Islet of Langerhans (tissue), 1 donor: Measurements from ENCODE around the gene NPNT.

Experiments used
- FAIRE-seq: peaks from one replicate; lab custom pipeline; 2011; peaks lifted over from hg19 to GRCh38; lab: Jason Lieb, UNC

Gene NPNT

DNA sequence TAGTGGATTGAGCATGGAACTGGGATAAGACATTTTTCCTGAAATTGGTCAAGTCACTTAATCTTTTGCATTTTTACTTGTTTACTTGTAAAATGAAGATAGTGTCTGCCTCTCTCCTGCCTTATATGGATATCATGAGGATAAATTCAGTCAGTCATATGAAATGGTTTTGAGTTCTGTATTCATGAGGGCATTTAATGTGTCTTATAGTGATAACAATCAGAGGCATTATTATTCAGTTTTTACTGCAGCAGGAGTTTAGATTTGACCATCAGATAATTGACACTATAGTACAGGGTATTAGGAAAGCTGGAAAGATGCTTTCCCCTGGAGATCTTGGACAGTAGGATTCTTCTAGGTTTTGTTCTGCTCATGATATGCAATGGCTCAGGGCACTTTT is 26.0 kb downstream of the NPNT start:
- FAIRE-seq = no peak

DNA sequence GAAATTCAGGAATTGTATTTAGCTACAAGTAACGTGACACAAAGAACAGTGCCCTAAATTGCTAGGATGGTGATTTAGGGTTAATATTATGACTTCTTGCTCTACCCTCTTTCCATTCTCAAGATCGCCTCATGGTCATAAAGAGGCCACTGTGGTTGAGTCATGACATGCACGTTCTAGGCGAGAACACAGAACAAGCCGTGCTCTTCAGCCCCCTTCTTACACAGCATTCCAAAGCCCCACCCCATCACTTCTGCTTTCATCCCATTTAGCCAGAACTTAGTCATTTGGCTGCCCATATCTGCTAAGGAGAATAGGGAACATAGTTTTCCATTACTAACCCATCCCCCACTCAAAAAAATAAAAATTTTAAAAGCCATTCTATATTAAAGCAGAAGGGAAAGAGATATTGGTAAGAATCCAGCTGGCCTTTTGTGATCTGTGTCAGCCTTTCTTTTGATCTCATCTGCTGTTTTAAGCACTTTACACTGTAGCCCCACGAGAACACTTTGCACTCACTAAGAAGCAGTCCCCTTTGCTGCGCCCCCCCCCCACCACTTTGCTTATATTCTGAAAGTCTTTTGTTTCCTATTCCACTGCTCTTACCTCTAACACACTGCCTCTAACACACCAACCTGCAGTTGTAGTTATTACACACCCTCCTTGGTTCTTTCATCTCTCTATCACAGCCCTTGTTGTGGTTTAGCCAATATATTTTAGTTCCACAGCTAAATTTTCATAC is 28.4 kb downstream of the NPNT start:
- FAIRE-seq = no peak

DNA sequence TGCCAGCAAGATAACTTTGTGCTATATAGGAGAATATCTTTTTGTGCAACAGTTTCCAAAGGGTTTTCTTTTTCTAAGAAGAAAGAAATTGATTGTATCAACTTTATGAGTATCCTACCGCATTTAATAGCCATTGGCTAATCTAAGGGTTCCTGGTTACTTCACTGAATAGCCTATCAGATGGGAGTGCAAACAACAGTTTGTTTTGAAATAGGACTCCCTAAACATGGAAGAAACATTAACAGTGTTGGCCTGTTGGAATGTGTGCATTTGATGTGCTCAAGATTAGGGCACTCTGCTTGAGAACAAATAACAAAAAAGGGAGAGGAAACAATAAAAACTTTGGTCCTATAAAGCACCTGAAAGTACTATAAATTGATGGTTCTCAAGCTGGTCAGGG is 29.1 kb downstream of the NPNT start:
- no peak for FAIRE-seq

DNA sequence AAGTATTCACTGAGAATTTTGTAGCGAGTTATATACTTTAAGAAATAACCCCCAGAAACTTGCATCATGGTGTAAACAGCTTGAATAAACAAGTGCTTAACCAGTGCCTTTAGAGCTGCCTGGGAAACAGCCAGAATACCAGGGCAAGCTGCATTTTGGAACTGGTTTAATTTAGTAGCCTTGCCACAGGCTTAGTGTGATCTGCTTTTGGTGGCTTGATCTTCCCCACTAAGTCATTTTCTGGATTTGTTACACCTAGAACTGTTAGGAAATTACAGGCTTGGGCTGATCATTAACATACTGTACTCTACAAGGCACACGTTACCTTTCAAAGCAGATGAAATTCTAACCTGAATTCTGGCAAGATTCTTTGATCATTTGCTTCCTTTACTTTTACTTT is 35.4 kb downstream of the NPNT start:
- no peak for FAIRE-seq

DNA sequence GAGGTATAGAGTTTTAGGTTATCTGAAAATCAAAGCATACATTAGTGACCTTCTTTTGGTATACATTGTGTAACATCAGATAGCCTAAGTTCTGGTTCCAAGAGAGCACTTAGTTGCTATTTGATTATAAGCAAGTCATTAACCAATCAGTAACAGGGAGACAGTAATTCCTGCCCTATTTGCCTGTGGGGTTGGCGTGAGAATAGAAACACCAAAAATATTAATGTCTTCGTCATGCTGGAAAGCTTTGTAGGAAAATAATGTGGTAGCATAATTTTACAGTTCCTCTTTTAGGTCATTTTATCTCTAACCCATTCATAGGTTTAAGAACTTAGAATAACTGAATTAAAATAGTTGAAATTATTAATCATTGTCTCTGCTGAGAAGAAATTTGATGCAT is 37.8 kb downstream of the NPNT start:
- FAIRE-seq = no peak

DNA sequence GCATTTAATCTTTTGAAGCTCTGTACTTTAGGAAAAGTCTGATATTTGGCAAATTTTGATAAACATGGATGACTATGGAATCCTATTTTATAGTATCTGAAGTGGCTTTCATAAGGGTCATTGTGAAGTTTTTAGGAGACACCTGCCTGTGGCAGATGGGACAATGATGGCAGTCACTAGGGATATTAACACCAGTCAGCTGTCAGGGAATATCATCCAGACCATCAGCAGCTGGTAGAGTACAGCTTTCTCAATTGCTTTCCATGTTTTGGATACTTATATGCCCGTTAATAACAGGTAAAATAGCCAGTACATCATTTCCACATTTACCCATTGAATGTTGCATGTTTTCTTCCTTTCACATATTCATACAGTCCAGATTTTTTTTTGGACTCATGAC is 39.1 kb downstream of the NPNT start:
- FAIRE-seq = no peak

DNA sequence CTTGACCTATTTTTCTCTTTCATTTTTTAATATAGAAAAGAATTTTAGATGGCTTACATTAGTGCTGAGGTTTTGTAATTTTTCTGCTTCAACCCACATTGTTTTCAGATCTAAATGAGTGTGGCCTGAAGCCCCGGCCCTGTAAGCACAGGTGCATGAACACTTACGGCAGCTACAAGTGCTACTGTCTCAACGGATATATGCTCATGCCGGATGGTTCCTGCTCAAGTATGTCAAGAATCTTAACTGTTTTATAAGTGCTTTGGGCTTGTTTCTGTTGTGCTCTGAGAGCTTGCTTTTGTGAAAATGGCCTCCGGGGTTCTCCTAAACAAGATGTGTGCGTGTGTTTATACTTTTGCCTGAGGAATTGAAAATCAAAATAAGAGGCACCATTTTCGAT is 41.6 kb downstream of the NPNT start:
- FAIRE-seq = no peak

DNA sequence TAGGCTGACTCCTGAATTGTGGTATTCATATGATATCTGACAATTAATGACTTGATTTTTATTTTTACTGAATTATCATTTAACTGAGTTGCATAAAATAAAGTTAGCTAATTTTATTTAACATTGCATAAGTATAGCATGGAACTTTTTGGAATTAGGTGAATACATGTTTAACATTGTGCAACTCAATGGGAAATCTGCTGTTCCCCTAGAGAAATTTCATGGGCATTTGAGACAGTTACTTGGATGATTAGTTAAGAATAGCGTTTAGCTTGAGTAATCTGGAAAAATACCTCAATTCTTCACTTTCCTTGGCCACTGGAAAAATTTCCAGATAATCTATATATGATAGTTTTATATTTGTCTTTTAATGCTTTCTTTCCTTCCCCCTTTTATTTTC is 42.5 kb downstream of the NPNT start:
- FAIRE-seq = no peak

DNA sequence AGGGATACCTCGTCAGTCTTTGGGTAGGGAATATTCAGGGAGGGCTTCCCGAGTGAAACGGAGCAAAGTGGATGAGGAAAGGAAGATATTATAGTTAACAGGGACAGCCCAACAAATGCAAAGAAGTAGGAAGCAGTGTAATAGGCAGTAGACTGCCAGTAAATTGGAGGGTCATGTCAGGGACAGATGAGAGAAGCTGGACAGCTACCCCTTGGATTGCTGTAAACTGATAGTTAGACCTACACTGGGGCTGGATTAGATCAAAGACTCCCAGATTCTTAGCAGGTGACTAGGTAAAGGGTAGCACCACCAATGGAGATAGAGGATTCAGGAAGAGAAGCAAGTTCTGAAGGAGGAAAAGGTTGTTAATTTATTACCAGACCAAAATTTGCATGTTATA is 48.0 kb downstream of the NPNT start:
- no peak for FAIRE-seq

DNA sequence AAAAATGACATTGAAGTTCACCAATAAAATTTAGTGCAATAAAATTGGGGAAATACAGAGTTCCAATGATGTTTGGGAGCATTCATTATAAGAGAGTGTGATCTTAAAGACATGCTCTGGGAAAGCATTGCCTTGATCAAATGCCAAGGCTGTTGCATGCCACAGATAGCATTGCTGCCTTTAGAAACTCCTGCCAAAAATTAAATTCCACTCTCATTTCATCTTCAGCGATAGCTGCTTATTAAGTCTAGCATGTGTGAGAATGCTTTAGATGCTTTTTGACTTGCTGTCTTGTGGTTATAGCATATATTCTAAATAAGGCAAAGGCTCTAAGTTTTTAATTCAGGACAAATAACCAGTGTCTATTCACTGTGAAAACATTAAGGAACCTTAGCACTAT is 49.3 kb downstream of the NPNT start:
- FAIRE-seq = no peak

DNA sequence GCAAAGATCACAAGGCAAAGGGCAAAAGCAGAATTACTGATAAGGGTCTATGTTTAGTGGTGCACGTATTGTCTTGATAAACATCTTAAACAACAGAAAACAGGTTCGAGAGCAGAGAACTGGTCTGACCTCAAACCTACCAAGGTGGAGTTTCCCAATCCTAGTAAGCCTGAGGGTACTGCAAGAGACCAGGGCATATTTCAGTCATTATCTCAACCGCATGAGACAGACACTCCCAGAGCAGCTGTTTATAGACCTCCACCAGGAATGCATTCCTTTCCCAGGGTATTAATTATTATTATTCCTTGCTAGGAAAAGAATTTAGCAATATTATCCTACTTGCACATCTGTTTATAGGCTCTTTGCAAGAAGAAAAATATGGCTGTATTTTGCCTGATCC is 51.5 kb downstream of the NPNT start:
- FAIRE-seq = no peak

DNA sequence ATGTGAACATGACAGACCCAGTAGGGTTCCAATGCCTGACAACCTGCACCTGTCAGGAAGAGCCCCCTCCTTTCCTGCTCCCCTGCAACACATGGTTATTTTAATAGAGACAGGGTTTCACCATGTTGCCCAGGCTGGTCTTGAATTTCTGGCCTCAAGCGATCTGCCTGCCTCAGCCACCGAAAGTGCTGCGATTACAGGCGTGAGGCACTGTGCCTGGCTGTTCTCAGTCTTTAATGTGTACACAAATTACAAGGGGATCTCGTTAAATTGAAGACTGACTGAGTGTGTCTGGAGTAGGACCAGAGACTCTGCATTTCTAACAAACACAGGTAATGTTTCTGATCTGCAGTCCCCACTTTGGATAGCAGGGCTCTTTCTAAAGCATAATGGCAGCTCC is 55.4 kb downstream of the NPNT start:
- FAIRE-seq = no peak

DNA sequence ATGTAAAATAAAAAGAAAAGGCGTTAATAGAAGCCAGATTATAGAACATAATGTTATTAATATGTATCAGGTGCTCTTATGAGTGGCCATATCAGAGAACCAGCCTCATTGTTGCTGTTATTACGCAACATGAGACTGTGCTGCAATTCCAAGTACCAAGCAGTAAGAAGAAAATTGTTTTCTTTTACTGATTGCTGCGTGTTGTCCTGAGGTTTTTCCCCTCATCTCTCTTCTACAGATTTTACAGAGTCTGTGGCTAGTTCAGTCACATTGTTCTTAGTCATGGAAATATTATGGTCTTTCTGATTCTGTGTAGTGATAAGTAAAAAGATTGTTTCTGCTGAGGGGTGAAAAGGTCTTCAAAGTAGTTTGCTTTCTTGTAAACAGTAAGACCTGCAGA is 55.9 kb downstream of the NPNT start:
- FAIRE-seq = no peak

DNA sequence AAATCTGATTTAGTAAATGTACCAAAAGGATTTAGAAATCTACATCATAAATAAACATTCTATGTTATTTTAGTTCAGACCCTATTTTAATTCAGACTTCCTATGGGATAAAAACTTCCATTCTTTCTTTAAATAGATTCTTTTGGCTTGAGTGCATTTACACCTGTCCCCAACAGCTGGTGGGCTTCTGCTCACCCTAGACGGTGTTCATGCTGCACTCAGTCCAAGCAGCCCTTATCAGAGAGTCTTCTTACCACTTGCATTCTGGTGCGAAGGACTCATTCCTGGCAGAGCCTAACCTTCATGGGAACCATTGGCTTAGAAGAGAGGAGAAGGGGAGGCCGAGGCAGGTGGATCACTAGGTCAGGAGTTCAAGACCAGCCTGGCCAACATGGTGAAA is 57.3 kb downstream of the NPNT start:
- no peak for FAIRE-seq

DNA sequence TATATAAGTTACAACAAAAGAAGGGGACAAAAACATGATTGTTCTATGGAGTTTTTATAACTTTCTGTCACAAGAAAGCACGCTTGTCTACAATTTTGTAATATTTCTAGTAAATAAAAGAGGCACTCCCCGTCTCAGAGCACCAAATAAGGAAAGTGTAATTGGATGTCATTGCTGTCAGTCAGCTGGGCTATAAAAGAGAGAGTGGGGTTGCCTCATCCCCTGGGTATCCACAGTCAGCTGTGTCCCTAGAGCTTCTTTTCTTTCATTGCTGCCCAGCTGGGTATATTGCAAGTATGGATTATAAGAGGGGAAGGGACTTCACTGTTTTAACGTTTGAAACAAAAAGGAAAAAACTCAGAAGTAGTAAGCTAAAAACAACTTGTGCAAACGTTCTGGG is 61.3 kb downstream of the NPNT start:
- no peak for FAIRE-seq

DNA sequence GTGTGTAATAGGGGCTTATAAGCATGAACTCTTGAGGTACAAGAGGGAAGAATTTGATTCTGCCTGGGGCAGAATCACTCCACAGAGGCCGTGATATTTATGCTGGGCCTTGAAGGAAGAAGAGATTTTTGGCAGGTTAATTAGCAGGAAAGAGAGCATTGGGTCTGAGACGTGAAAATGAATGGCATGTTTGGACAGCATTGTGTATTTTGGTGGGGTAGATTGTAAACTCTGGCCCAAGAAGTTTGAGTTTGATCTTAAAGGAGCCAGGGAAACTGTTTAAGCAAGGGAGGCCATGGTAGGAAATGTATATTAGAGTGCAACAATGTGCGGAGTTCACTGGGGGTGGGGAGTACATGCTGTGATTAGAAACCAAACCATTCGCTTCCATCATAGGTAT is 62.4 kb downstream of the NPNT start:
- FAIRE-seq = no peak

DNA sequence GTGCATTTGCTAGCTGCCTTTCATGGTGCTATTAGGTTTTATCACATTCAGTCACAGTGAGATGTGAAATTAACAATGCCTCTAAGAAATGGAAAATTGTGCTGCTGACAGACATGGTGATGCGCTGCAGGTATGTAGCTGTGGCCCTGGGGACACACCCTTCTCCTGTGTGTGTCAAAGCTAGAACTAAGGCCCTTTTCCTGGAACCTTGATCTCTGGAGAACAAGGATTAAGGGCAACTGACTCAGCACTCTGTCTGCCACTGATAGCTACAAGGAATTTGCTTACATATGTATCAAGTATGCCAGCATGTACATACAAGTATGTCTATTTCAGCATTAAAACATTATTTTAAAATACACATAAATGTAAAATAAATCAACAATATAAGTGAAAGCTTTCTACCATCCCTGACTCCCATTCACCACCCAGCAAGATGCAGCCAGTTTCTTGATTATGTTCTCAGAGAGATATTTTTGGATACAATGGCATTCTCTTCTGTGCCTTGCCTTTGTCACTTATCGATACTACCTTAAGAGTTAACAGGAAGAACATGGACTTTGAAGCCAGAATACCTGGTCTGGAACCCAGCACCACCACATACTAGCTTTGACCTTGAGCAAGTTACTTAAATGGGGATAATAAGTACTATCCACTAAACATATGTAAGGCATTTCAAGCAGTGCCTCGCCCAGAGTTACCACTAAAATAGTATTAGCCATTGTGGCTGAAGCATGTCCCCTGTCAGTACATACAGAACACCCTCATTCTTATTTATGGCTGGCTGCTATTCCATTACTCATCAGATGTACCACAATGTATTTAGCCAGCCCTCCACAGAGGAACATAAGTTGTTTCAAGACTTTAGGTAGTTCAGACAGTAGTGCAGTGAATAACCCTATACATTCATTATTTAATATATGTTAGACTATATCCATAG is 68.5 kb downstream of the NPNT start:
- FAIRE-seq = no peak

DNA sequence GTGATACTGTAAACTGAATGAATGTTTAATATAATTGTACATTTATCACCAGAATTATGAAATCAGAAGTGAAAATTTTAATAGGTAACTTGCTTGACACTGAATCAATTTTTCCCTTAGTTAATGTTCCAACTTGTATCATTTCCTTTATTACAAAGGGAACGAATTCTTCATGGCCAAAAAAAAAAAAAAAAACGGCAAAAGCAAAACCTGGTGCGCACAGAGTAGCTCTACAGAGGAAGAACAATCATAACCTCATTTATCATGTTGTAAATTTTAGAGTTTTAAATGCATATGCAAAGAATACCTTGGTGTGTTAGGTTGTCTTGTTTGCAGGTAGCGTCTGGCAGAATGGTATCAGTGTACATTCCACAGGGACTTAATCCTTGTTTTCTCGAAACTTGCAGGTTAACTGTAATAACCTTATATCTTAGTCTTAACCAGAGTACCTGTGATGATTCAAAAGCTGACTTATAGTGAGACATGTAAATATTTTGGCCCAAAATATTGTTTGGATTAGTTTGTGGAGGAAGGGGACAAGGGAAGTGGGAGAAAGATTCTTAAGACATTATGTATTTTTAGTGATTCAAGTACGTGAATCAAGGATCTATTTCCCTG is 70.0 kb downstream of the NPNT start:
- FAIRE-seq = no peak

DNA sequence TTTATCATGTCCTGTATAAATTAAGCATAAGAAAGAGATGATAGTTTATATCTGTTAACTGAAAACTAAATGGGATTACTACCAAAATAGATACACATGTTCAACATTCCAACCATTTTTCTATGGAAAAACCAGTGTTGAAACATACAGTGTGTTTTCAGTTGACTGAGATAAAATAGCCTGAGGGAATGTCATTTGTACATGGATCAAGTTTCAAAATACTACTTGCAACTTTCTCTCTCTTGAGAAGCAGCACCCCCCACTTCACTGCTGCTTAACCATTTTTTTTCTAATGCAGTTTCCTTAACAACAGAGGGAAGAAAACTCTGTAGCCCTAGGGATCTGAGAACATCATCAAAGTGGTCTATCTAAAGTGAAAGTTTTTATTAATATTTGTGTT is 70.8 kb downstream of the NPNT start:
- no peak for FAIRE-seq

DNA sequence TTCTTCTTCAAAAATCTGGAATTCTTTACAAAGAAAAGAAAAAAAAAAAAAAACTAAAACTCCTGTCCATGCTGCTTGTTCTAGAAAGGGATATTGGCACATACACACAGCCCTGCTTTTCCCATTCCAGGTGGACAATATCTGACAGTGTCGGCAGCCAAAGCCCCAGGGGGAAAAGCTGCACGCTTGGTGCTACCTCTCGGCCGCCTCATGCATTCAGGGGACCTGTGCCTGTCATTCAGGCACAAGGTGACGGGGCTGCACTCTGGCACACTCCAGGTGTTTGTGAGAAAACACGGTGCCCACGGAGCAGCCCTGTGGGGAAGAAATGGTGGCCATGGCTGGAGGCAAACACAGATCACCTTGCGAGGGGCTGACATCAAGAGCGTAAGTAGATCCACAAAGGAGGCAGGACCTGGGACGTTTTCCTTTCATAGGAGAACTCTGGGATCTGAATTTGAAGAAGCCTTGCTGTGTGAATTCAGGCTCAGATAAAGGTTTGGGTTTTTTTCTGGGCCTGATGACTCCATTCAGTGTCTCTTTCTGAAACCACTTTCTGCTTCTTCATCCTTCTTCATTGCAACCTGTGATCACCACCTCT is 71.9 kb downstream of the NPNT start:
- no peak for FAIRE-seq

DNA sequence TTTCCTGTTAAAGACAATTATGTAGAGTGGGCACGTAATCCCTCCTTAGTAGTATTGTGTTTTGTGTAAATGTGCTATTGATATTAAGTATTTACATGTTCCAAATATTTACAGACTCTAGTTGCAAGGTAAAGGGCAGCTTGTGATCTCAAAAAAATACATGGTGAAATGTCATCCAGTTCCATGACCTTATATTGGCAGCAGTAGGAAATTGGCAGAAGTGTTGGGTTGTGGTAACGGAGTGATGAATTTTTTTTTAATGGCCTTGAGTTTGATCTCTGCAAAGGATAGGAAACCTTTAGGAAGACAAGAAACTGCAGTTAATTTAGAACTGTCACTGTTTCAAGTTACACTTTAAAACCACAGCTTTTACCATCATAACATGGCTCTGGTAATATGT is 74.3 kb downstream of the NPNT start:
- FAIRE-seq = no peak

DNA sequence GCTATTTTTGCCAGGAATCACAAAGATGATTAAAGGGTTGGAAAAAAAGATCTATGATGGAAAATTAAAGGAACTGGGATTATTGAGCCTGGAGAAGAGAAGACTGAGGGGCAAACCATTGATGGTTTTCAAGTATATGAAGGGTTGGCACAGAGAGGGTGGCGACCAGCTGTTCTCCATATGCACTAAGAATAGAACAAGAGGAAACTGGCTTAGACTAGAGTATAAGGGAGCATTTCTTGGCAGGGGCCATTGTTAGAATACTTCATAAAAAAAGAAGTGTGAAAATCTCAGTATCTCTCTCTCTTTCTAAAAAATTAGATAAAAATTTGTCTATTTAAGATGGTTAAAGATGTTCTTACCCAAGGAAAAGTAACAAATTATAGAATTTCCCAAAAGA is 75.1 kb downstream of the NPNT start:
- no peak for FAIRE-seq

DNA sequence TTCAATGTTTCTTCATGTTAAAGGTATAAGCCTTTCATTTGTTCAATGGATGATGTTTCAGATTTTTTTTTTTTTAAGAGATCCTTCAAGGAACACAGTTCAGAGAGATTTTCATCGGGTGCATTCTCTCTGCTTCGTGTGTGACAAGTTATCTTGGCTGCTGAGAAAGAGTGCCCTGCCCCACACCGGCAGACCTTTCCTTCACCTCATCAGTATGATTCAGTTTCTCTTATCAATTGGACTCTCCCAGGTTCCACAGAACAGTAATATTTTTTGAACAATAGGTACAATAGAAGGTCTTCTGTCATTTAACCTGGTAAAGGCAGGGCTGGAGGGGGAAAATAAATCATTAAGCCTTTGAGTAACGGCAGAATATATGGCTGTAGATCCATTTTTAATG is 75.8 kb downstream of the NPNT start:
- FAIRE-seq = no peak
